HG03439 (cell line): Measurements from ENCODE around the gene RBM38.

Source experiments
- ATAC-seq: cut with Tn5 transposase; IDR thresholded peaks from one replicate; pipeline ENCODE4 v1.9.1; 2021; ENCODE audit warnings: mild to moderate bottlenecking, moderate library complexity; ENCODE audit not compliant: unreplicated experiment

RBM38 gene

DNA sequence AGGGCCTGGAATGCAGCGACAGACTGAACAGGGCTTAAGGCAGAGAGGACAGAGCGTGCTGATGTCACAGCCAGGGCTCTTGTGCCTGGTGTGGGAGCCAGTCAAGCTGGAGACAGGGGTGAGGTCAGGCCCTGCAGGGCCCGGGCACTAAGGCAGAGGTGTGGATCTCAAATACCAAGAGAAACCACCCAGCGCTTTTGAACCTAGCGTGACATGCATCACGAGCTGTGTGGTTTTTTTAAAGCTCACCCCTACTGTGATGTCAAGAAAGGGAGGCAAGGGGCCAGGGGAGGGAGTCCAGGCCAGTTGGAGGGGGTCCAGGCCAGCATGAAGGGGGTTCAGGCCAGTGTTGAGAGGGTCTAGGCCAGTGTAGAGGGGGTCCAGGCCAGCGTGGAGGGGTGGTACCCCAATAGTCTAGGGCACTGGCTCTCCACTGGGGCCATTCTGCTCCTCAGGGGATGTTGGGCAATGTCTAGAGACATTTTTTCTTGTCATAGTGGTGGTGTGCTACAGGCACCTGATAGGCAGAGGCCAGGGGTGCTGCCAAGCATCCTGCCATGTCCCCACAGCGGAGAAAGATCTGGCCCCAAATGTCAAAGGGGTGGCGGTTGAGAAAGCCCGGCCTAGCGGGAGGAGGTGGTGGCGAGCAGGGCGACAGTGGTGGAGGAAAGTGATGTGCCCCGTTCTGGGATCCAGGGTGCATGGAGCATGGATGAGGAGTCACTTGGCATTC is 42.6 kb downstream of the RBM38 start:
- no peak for ATAC-seq

- no peak for ATAC-seq
These were observed 43.1 kb downstream of the RBM38 start for GRCh38 chr20:57434390-57434700.

DNA sequence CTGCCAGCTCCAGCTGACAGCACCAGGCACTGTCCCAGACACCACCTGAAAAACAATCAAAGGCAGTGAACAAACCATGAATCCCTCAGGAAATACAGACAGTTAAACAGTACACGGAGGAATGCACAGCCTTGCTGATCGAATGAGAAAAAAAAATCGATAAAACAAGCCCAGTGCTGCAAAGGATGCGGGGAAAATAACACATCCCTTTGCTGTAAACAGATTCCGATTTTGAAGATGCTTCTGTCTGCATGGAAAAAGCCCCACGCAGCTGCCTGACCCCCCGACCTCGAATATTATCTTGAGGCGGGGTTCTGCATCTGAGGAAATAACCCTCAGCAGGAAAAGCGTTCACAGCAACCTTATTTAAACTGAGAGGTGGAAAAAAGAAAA is 43.9 kb downstream of the RBM38 start:
- no peak for ATAC-seq

- no peak for ATAC-seq
These were observed 44.5 kb downstream of the RBM38 start for GRCh38 chr20:57435498-57436222.

DNA sequence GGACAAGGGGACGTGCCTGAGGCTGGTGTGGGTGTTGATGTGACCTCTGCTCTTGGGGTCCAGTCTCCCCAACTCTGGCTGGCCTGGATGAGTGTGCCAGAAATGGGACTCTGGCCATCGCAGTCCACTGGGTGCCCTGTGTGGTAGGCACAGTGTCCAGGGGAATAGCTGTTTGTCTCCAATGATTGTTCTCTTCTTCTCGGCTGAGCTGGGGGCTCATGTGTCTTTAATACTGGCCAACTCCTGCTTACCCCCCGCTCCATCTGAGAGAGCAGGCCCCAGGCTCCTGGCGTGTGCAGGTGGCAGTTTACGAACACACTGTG is 45.0 kb downstream of the RBM38 start:
- ATAC-seq, result no peak

DNA sequence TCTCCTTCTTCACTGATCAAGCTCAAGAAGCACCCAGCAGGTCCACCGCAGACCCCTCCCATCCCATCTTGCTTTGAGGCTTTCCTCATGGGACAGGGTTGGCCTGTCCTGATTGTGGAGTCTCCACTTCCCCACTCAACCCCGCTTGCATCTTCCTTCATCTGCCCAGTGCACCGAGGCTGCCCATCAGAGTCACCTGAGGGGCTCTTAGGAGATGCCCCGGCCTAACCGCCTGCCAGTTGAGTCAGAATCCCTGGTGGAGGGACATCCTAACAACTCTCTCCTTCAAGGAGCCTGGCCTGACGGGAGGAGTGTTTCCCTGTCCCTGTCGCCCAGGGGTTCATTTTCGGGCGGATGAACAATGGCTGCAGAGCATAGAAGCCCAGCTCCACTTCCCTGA is 46.1 kb downstream of the RBM38 start:
- ATAC-seq, result no peak

DNA sequence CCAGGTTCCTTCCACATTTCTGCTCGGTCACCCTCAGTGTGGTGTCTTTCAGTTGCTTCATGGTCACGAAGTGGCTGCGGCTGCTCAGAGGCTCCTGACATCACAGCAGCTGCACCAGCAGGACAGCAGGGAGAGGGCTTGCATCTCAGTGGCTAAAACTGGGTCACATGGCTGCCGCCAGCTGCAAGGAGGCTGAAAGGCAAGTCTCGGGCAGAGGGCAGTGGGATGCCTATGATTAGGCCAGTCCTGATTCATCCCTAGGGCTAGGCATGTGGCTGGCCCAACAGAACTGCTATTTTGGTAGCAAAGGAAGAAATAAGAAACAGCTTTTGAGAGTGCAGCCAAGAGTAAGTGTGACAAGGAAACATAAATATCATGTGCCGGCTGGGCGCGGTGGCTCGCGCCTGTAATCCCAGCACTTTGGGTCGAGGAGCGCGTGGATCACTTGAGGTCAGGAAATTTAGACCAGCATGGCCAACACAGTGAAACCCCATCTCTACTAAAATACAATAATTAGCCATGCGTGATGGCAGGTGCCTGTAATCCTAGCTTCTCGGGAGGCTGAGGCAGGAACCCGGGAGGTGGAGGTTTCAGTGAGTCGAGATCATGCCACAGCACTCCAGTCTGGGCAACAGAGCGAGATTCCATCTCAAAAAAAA is 46.6 kb downstream of the RBM38 start:
- ATAC-seq, result no peak

GRCh38 chr20:57438552-57438951 is 47.4 kb downstream of the RBM38 start:
- no peak for ATAC-seq

GRCh38 chr20:57439432-57439831 is 48.2 kb downstream of the RBM38 start:
- no peak for ATAC-seq

DNA sequence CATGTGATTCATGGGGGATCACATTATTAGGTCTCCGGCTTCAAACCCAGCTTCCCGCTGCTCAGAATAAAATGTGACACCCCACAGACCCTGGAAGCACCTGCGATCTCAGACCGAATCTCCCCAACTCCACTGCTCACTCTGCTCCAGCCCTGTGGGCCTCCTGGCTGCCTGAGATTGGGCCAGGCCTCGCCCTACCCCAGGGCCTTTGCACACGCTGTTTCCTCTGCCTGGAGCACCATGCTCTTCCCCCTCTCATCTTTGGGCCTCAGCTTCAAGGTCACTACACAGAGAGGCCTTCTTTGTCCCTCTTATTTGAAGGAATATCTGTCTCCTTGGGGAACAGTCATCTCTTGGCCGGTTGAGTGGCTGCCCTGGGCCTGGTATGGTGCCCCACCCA is 48.8 kb downstream of the RBM38 start:
- no peak for ATAC-seq

GRCh38 chr20:57440678-57441509 is 49.7 kb downstream of the RBM38 start:
- ATAC-seq, result no peak

- ATAC-seq, result no peak
These were observed 50.4 kb downstream of the RBM38 start for GRCh38 chr20:57441510-57442154.

- no peak for ATAC-seq
These were observed 51.1 kb downstream of the RBM38 start for GRCh38 chr20:57442158-57442887.

GRCh38 chr20:57442888-57443239 is 51.7 kb downstream of the RBM38 start:
- no peak for ATAC-seq

- no peak for ATAC-seq
These were observed 52.4 kb downstream of the RBM38 start for GRCh38 chr20:57443349-57444265.

DNA sequence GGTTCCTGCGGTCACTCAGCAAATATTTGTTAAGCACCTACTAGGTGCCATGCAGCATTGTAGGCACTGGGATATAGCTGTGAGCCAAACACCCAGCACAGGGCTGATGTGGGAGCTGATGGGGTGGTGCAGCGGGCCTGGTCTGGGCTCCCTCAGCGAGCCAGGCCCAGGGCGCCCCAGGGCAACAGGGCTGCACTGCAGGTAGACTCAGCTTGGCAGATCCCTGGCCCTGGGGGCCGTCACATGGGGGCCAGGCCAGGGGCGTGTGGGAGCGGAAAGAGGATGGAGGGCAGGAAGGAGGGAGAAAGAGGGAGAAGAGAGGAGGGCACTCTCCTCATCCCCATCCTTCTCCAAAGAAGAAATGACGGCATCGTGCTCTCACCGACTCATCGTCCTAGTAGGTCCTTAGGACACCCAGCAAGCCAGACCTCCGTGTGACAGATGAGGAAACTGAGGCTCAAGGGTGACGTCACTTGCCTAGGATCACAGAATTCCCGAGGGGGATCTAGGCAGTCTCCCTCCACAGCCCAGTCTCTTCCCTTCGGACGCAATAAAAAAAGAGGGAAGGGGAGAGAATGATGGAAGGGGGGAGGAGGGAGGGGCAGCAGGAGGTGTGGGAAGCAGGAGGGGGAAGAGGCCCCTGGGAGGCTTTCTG is 53.3 kb downstream of the RBM38 start:
- no peak for ATAC-seq

- no peak for ATAC-seq
These were observed 54.1 kb downstream of the RBM38 start for GRCh38 chr20:57445298-57445697.

DNA sequence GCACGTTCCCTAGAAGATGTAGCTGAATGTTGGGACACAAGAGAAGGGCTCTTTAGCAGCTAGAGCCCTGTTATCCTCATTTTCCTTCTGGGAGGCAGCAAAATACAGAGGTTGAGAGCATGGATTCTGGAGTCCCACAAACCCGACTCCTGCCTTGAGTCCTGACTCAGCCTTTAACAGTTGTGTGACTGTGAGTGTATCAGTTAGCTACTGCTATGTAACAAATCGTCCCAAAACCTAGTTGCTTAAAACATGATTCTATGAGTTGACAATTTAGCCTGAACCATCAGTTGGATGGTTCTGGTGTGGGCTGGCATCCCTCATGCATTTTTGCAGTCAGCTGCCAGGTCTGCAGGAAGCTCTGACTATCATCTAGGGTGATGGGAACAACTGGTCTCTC is 54.6 kb downstream of the RBM38 start:
- ATAC-seq, result no peak
